Urothelium cell line (cell line): ENCODE results near the gene FTCD.
"Not testable (repeated sequence)": the region's sequence is repeated elsewhere in the genome, so short reads cannot be mapped to it uniquely, and the experiment has no call there.

Experiments
- DNase-seq: peaks from one replicate; pipeline ENCODE4 v3.0.0; 2011; ENCODE audit warnings: low spot score, mixed read lengths
- FAIRE-seq: peaks from 2 replicates; lab custom pipeline; 2011; peaks lifted over from hg19 to GRCh38; lab: Jason Lieb, UNC

FTCD gene

DNA sequence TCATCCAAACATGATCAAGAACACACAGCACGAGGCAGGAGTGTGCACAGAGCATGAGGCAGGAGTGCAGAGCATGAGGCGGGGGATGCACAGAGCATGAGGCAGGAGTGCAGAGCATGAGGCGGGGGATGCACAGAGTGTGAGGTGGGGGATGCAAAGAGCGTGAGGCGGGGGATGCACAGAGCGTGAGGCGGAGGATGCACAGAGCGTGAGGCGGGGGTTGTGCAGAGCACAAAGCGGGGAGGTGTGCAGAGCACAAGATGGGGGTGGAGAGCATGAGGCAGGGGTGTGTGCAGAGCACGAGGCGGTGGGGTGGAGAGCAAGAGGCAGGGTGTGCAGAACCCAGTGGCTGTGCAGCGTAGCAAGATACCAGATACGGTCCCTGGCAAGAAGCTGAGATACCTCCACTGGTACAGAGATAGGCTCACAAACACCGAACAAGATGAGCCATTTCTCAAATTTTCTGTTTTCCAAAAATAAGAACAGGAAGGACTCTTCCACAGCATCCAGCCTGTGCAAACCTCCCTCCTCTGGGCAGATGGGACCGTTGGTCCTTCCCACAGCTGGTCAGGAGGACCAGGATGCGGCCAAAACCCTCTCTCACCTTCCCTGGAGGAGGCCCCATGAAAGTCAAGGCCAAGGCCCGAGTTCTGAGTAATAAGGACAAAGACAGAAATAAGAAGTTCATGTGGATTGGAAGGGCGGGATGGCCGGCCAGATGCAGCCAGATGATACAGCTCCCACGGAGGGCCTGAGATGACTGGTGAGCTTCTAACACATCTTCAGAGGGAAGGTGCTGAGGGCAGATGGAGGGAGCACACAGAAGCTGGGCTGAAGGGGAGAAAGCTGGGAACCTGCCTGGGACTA lies 16.9 kb upstream of the FTCD start:
- FAIRE-seq = no peak

DNA sequence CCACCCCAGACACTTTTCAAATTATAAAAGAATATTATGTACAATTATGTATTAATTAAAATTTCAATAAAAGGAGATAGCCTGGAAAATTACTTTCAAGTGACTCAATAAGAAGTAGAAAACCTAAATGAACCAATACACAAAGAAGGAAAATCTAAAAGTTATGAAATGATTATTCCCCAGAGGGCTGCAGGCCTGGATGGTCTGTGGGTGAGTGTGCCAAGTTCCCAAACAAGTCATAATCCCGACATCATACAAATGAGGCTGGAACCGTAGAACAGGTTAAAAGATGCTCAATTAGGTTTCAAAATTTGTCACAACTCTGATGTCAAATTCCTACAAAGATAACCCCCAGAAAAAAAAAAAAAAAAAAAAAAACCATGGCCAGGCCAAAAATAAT lies 16.2 kb upstream of the FTCD start:
- no peak for FAIRE-seq
- no peak for DNase-seq

More for the DNA sequence above, 16.9 kb upstream of the FTCD start:
- no peak for DNase-seq

- DNase-seq, FAIRE-seq: not testable (repeated sequence)
These were observed 15.2 kb upstream of the FTCD start for GRCh38 chr21:46170436-46171193.

- FAIRE-seq = no peak
- no peak for DNase-seq
These were observed 13.4 kb upstream of the FTCD start for GRCh38 chr21:46168659-46169386.

DNA sequence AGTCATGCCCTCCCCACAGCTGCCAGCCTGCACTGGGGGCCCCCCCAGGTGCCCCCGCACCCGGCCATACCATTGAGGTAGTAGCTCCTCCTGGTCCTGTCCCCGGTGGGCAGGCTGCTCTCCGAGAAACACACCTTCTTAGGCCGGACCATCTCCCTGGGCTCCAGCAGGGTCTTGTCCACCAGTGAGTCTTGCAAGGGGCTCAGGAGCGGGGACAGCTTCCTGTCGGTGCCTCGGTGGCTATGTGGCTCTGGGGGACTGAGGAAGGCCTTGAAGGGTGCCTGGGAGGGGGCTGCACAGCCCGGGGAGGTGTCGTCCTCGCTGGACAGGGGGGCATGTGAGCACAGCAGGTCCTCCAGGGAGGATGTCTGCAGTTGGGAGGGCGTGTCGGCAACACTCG lies 12.9 kb upstream of the FTCD start:
- FAIRE-seq (no peak), DNase-seq (no peak)

- no peak for FAIRE-seq
- no peak for DNase-seq
These were observed 9.7 kb upstream of the FTCD start for GRCh38 chr21:46165098-46165497.

- FAIRE-seq (no peak), DNase-seq (no peak)
These were observed 8.0 kb upstream of the FTCD start for GRCh38 chr21:46163380-46163779.

DNA sequence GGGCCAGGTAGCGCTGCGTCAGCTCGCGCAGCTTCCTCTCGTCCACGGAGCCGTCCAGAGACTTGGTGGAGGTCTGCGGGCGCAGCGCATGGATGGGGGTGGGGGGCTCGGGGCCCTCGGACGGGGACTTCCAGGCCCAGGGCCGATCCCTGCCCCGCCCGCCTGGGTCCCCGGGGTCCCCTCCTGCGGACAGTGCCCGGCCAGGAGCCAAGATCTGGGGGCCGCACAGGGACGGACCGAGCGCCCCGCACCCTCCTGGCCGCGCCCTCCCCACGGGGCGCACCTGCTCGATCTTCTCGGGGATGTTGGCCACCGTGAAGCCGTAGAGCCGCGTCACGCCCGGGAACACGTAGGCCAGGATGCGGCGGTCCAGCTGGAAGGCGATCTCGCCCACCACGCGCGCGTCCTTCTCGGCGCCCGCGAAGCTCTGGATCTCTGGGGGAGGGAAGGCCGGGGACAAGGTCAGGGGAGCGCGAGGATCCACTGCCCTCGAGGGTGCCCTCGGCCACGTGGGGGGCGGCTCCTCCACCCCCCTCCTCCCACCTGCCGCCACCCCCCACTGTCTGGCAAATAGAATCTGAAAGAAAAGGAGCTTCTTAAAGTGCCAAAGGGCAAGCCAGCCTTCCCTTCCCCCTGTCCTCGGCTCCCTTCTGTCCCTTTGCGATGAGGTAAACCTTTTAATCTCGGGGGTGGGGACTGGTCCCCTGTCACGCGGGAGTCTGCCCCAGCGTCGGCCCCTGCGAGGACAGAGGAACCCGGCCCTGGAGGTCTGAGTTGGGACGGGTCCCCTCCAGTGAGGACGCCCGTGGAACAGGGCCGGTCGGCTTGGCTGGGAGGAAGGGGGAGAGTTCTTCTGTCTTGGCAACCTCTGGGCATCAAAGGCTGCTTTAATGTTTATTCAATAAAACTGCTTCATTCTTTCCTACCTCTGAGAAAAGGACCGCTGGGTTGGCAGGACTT lies 6.5 kb upstream of the FTCD start:
- peak; percentile 39 for DNase-seq

GRCh38 chr21:46160907-46161632 lies 5.7 kb upstream of the FTCD start:
- peak; percentile 64 for DNase-seq
- FAIRE-seq = peak; percentile 23

More for the DNA sequence above, 6.5 kb upstream of the FTCD start:
- FAIRE-seq = no peak

DNA sequence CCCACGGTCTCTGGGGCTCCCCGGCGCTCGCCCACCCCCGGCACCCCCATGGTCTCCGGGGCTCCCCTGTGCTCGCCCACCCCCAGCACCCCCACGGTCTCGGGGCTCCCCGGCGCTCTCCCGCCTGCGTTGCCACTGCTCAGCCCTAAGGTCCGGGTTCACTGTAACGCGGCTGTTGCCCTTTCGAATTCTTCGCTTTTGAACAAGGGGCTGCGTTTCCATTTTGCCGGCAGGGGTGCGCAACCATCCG lies 5.2 kb upstream of the FTCD start:
- DNase-seq (no peak), FAIRE-seq (no peak)

GRCh38 chr21:46159841-46160656 lies 4.7 kb upstream of the FTCD start:
- FAIRE-seq (no peak), DNase-seq (no peak)

DNA sequence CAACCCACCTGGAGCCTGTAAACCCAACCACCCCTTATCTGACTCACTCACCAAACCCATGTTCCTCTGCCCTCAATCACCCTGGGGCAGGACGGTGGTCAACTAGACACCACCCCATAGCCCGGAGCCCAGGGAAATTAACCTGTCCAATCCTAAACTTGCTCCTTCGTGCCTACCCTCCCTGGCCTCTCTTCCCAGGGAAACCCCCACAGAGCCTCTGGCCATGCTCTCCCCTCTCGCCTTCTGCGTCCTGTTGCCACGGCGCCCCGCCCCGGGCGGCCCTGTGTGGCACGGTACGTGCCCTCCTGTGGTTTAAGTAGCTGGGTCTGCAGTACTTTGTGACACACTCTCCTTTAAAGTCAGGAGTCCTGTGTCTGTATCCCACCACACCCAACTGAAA lies 4.0 kb upstream of the FTCD start:
- FAIRE-seq = no peak
- DNase-seq = no peak

GRCh38 chr21:46158666-46159300 lies 3.4 kb upstream of the FTCD start:
- FAIRE-seq (no peak), DNase-seq (no peak)

DNA sequence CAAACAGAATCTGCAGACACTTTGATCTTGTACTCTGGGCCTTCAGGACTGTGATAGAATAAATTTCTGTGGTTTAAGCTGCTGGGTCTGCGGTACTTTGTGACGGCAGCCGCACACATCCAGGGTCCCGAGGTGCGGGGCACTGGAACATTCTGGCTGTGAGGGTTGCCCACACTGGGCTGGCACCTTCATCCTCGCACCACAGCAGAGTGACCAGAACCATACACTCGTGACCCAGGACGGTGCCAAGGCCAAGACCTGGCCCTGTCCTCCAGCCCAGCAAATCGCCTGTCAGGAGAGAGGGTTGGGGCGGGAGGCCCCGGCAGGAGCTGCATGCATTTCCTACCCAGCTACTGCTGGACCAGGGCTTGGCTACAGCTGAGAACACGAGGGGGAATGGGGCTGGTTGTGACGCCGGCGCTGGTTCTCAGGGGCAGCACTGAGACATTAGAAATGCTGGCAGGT lies 2.6 kb upstream of the FTCD start:
- FAIRE-seq (no peak), DNase-seq (no peak)

DNA sequence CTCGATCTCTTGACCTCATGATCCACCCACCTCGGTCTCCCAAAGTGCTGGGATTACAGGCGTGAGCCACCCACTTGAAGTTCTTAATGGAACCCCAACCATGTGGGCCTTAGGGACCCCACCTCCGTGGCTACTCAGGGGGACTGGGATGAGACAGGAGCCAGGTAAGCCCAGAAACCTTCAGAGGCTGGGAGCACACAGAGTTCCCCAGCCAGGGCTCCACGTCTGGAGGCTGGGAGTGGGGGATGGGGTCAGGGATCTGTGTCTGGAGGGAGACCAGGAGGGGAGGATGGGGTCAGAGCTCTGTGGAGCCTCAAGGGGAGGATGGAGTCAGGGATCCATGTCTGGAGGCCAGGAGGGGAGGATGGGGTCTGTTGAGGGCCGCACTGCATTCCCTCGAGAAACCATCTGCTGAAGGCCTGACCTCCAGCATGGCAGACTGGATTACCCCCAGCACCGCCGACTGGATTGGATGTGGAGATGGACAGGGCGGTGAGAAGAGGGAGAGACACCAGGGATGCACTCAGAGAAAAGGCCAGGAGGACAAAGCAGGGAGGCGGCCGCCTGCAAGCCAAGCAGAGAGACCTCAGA lies 2.1 kb upstream of the FTCD start:
- DNase-seq (no peak), FAIRE-seq (no peak)

- FAIRE-seq (no peak), DNase-seq (no peak)
These were observed 1.3 kb upstream of the FTCD start for GRCh38 chr21:46156678-46157077.

- DNase-seq = no peak
- no peak for FAIRE-seq
These were observed 933 bp upstream of the FTCD start for GRCh38 chr21:46156378-46156645.

GRCh38 chr21:46154955-46155513 lies 345 bp downstream of the FTCD start:
- no peak for DNase-seq
- FAIRE-seq = no peak
